Measurements from ENCODE around the gene PPFIA3.
A peak's percentile ranks its signal among the peaks of the same experiment; 100 is the strongest.
"Not testable (repeated sequence)": the region's sequence is repeated elsewhere in the genome, so short reads cannot be mapped to it uniquely, and the experiment has no call there.

The PPFIA3 gene

GRCh38 chr19:49136771-49137171 is 17.4 kb downstream of the PPFIA3 start:
- Histone ChIP-seq H3K4me3 (ENCODE audit: low read depth in 1 of 2, low read length in 1 of 2) (no peak overlapping the region), H3K36me3 (no peaks in the 10 kb centered on the region), H3K4me1 (ENCODE audit: control insufficient read depth in 1 of 2, insufficient read depth in 1 of 2, low read depth in 1 of 2, low read length in 1 of 2) (peaks cover 7% of the 10 kb centered on the region in 2 experiments), H3K27me3 (peaks cover 59% of the 10 kb centered on the region), H3K9me3 (no peaks in the 10 kb centered on the region), H3K27ac (no peak overlapping the region)
- no peak for TF ChIP-seq CTCF (IDR thresholded peaks at IDR 0.05)

- peaks cover 4 to 9% of the 10 kb centered on the region in 2 experiments for H3K4me1 ChIP-seq (ENCODE audit: control insufficient read depth in 1 of 2, insufficient read depth in 1 of 2, low read depth in 1 of 2, low read length in 1 of 2)
- peaks cover 58% of the 10 kb centered on the region for H3K27me3 ChIP-seq
- H3K27ac ChIP-seq, result no peak overlapping the region
- no peak for TF ChIP-seq CTCF (IDR thresholded peaks at IDR 0.05)
- H3K4me3 ChIP-seq (ENCODE audit: low read depth in 1 of 2, low read length in 1 of 2), result no peak overlapping the region
- H3K9me3 ChIP-seq, result no peaks in the 10 kb centered on the region
- no peaks in the 10 kb centered on the region for H3K36me3 ChIP-seq
These were observed 21.6 kb downstream of the PPFIA3 start for GRCh38 chr19:49140951-49141350.

DNA sequence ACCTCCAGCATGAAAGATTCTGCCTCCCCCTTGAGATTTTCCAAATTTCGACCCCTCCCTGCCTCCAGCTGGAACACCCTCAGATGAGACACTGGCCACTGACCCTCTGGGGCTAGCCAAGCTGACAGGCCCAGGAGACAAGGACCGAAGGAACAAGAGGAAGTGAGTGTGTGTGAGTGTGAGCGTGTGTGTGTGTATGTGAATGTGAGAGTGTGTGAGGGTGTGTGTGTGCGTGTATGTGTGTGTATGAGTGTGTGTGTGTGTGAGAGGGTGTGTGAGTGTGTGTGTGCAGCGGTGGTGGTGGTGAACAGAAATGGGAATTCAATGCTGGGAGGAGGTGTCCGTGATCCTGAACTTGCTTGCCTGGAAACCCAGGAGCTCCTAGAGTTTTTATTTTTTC is 22.0 kb downstream of the PPFIA3 start:
- TF ChIP-seq CTCF (IDR thresholded peaks at IDR 0.05), result no peak
- Histone ChIP-seq H3K27me3 (peaks cover 60% of the 10 kb centered on the region), H3K9me3 (no peaks in the 10 kb centered on the region), H3K4me3 (ENCODE audit: low read depth in 1 of 2, low read length in 1 of 2) (no peak overlapping the region), H3K36me3 (no peaks in the 10 kb centered on the region), H3K4me1 (ENCODE audit: control insufficient read depth in 1 of 2, insufficient read depth in 1 of 2, low read depth in 1 of 2, low read length in 1 of 2) (peaks cover 4 to 11% of the 10 kb centered on the region in 2 experiments), H3K27ac (no peak overlapping the region)

- no peak overlapping the region for H3K27ac ChIP-seq
These were observed 23.6 kb downstream of the PPFIA3 start for GRCh38 chr19:49142866-49143335.

DNA sequence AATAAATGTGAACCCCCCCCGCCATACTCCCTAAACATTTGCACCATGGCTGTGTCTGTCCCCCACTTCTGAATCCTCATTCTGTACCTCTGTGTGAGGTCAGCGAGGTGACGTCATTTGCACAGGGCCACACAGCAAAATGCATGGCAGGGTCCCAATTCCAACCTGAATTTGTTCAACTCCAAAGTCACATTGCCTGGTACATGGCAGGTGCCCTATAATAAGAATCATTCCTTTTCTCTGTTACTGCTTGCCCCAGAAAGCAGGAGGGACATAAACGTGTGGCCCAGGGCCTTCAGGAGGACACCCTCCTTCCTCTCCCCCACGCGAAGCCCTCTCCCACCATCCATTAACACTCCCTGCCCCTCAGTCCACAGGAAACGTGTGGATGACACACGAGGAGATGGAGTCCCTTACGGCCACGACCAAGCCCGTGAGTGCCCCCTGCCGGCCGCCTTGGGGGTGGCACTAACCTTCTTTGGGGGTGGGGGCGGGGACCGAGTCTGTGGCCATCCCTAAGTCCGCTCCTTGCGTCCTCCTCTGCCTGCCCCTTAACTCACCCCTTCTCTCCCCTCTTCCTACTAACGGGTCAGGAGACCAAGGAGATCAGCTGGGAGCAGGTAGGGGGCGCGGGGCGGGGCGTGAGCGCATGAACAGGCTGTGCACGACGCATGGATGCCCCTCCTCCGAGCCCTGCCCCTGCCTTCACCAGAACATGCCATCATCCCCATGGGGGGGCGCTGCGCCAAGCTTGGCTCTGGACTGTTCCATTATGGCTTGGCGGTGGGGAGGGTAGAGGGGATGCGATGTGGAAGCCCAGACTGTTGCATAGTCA is 26.4 kb downstream of the PPFIA3 start:
- Histone ChIP-seq H3K4me1 (ENCODE audit: control insufficient read depth in 1 of 2, insufficient read depth in 1 of 2, low read depth in 1 of 2, low read length in 1 of 2) (peaks cover 23 to 31% of the 10 kb centered on the region in 2 experiments), H3K27me3 (peaks cover 99% of the 10 kb centered on the region), H3K4me3 (ENCODE audit: low read depth in 1 of 2, low read length in 1 of 2) (no peak overlapping the region)

More at GRCh38 chr19:49142866-49143335, 23.6 kb downstream of the PPFIA3 start:
- H3K27me3 ChIP-seq, result peaks cover 75% of the 10 kb centered on the region
- peaks cover 4 to 11% of the 10 kb centered on the region in 2 experiments for H3K4me1 ChIP-seq (ENCODE audit: control insufficient read depth in 1 of 2, insufficient read depth in 1 of 2, low read depth in 1 of 2, low read length in 1 of 2)
- H3K4me3 ChIP-seq (ENCODE audit: low read depth in 1 of 2, low read length in 1 of 2), result no peak overlapping the region
- no peaks in the 10 kb centered on the region for H3K36me3 ChIP-seq
- H3K9me3 ChIP-seq, result no peaks in the 10 kb centered on the region
- no peak for TF ChIP-seq CTCF (IDR thresholded peaks at IDR 0.05)

DNA sequence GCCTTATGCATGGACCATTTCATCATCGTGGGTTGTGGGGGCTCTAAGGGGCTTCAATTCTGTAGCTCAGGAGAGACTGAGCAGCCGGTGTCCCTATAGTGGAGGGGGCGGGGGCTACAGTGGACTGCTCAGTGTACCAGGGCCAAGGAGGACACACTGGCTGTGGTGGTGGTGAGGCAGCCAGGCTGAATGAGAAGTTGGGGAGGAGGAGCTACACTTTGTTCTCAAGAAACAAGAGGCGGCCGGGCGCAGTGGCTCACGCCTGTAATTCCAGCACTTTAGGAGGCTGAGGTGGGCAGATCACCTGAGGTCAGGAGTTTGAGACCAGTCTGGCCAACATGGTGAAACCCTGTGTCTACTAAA is 27.0 kb downstream of the PPFIA3 start:
- H3K36me3 ChIP-seq; H3K4me3 ChIP-seq (ENCODE audit: low read depth in 1 of 2, low read length in 1 of 2); H3K9me3 ChIP-seq; H3K27ac ChIP-seq: not testable (repeated sequence)
- Histone ChIP-seq H3K4me1 (ENCODE audit: control insufficient read depth in 1 of 2, insufficient read depth in 1 of 2, low read depth in 1 of 2, low read length in 1 of 2) (peaks cover 23 to 35% of the 10 kb centered on the region in 2 experiments), H3K27me3 (peaks cover 99% of the 10 kb centered on the region)

More for the DNA sequence above, 26.4 kb downstream of the PPFIA3 start:
- H3K27ac ChIP-seq, result no peak overlapping the region
- TF ChIP-seq CTCF (IDR thresholded peaks at IDR 0.05), result peak; percentile 87
- no peaks in the 10 kb centered on the region for H3K36me3 ChIP-seq
- H3K9me3 ChIP-seq, result peaks cover 4% of the 10 kb centered on the region
